Sigmoid colon (tissue), 4 donors: ENCODE results near the gene WWC2.

Experiments
- EP300 ChIP-seq, 4 donors: sonication (generic); formaldehyde crosslinking; IDR thresholded peaks; one replicate each; pipeline ENCODE4 v1.6.1; 2017; ENCODE audit warnings: antibody characterized with exemption in 4 of 4
- POLR2A ChIP-seq, 2 donors: fragments of 450-650 bp; IDR thresholded peaks; one replicate each; pipeline ENCODE4 v1.6.1; 2016; ENCODE audit warnings: antibody characterized with exemption in 2 of 2, mild to moderate bottlenecking in 2 of 2, moderate library complexity in 2 of 2

GRCh38 chr4:183149616-183150539 is 50.8 kb downstream of the WWC2 start:
- TF ChIP-seq POLR2A (IDR thresholded peaks at IDR 0.05) (no peak), EP300 (IDR thresholded peaks at IDR 0.05) (no peak)
